Panc1 (cell line): Measurements from ENCODE around the gene DSCAM.

Experiments used
- CTCF ChIP-seq: fragments of 450-650 bp; IDR thresholded peaks from 2 replicates; pipeline ENCODE4 v1.5.1; 2017; ENCODE audit warnings: mild to moderate bottlenecking
- POLR2AphosphoS5 ChIP-seq: IDR thresholded peaks from 2 replicates; pipeline ENCODE4 v1.6.1; 2012; ENCODE audit warnings: mild to moderate bottlenecking, low read depth, low read length, moderate library complexity

DNA sequence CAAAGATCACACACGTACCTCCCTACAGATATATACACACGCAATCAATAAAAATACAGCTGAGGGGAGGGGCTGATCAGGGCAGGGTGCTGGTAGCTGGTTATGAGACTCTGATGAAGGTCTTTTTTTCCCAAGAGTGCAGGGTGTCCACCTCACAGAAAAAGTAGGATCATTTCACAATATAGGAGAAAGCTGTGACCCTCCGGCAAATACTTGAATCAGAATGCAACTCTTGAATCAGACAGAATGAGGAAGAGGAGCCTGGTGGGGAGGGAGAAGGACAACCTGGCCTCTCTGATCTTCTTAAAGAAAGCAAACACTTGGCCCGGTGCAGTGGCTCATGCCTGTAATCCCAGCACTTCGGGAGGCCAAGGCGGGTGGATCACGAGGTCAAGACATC lies 710.4 kb downstream of the DSCAM start:
- no peak for TF ChIP-seq CTCF
- TF ChIP-seq POLR2AphosphoS5 = no peak
